ENCODE measurements around the gene EEFSEC.

GRCh38 chr3:128319741-128320141, 166.5 kb downstream of the EEFSEC start:
- TF ChIP-seq POLR2A (IDR thresholded peaks at IDR 0.05) (no peak), CTCF (IDR thresholded peaks at IDR 0.05) (no peak)
